ENCODE results near the gene CYP21A2.

DNA sequence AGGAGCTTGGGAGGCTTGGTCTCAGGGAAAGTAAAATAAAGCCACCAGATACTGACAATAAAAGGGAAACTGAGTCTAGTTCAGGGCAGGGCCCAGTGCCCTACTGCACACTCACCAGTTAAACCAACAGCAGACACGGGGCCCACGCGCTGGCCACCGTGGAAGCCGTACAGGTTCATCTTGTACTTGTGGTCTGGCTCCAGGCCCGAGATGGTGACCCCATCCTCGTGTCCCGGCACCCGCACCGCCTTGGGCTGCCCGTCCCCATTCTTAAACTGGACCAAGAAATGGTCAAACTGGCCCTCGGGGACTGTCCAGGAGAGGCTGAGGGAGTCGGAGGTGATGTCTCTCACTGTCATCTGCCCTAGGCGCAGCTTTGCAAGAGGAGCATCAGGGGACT lies 26.5 kb downstream of the CYP21A2 start:
- TF ChIP-seq POLR2A (IDR thresholded peaks at IDR 0.05) (no peak), CTCF (IDR thresholded peaks at IDR 0.05) (no peak)
